ENCODE results near the gene ATP5PO.
A peak's percentile ranks its signal among the peaks of the same experiment; 100 is the strongest.
"Not testable (repeated sequence)": the region's sequence is repeated elsewhere in the genome, so short reads cannot be mapped to it uniquely, and the experiment has no call there.

The ATP5PO gene

GRCh38 chr21:33897739-33898138, 17.9 kb downstream of the ATP5PO start:
- no peak for DNase-seq

GRCh38 chr21:33897098-33897497, 18.5 kb downstream of the ATP5PO start:
- DNase-seq: no peak

DNA sequence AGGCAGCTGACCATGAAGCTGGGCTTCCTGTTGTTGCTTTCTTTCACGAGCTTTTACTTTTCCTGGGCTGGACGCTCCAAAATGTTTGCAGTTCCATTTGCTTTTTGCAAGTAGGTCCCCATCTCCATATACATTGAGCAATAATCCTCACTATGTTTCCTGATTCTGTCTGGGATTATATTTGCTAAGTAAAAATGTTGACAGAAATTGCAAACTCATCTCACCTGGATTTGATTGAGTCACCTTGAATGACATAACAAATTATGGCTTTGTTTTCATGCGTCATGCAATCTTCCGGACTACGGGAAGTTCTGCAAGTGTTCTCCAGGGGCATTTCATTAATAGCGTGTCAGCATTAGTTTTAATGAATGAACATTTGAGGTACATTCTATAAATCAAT, 18.9 kb downstream of the ATP5PO start:
- DNase-seq: no peak

GRCh38 chr21:33895356-33895755, 20.2 kb downstream of the ATP5PO start:
- DNase-seq: no peak

DNA sequence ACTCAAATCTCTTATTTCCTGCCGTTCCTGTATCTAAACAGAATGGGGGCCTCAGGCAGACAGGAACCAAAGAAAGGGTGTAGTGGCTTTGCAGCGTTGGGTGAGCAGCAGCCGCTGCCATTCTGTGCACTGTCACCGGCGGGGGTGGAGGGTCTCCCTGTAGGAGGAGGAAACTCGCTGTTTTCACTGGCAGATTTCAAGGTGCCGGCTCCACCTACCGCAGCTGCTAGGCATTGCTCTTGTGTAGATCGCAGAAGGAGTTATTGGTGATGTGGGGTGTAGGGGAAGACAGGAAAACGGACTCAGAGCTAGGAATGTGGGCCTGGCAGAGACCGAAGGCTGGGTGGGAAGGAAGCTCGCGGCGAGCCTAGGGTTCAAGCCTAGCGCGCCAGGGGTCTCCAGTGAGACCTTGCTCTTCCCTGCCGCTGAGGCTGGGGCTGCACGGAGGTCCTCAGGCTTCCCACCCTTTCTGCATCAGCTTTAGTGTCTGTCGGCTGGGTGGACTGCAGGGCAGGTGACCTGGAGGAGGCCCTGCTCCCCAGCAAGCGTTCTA, 20.8 kb downstream of the ATP5PO start:
- peak; percentile 60 for DNase-seq

- DNase-seq: no peak
Observed at GRCh38 chr21:33893917-33894316, 21.7 kb downstream of the ATP5PO start.

GRCh38 chr21:33892853-33893252, 22.8 kb downstream of the ATP5PO start:
- DNase-seq: no peak

GRCh38 chr21:33890187-33890586, 25.4 kb downstream of the ATP5PO start:
- DNase-seq: no peak

GRCh38 chr21:33886321-33886720, 29.3 kb downstream of the ATP5PO start:
- DNase-seq: no peak

GRCh38 chr21:33885172-33885514, 30.5 kb downstream of the ATP5PO start:
- no peak for DNase-seq

DNA sequence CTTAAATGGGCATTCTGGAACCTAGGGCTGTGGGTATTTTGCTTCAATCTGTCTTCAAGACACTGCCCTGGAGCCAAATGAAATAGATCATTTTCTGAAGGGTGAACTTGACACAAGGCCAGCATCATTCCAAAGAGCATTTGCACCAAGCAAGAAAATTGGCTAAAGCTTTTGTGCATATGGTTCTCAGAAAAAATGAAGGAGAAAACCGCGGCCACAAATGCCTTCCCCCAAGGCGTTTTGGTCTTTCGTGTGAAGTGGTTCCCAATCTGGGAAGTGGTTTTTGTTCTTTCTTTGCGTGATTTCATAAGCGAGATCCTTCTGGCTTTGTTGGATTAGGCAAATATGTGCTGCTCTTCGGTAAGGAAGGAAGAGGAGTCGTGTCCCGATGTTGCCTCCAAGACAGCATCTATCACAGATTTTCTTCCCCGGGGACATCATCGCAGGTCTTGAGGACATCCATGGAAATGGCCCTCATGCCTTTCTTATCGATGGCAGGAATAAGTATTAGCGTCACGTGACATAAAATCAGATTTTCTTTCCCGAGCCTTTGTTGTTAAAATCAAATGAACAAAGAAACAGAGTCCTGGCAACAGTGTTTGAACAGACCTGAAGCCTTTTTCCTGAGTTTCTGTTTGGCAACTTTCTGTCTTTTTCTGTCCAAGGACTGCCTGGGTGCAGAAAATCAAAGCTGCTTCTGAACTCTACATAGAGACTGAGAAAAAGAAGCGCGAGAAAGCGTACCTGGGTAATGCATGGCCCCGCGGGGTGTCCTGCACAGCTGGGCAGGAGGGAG, 31.0 kb downstream of the ATP5PO start:
- no peak for DNase-seq

GRCh38 chr21:33883118-33883517, 32.5 kb downstream of the ATP5PO start:
- no peak for DNase-seq

DNA sequence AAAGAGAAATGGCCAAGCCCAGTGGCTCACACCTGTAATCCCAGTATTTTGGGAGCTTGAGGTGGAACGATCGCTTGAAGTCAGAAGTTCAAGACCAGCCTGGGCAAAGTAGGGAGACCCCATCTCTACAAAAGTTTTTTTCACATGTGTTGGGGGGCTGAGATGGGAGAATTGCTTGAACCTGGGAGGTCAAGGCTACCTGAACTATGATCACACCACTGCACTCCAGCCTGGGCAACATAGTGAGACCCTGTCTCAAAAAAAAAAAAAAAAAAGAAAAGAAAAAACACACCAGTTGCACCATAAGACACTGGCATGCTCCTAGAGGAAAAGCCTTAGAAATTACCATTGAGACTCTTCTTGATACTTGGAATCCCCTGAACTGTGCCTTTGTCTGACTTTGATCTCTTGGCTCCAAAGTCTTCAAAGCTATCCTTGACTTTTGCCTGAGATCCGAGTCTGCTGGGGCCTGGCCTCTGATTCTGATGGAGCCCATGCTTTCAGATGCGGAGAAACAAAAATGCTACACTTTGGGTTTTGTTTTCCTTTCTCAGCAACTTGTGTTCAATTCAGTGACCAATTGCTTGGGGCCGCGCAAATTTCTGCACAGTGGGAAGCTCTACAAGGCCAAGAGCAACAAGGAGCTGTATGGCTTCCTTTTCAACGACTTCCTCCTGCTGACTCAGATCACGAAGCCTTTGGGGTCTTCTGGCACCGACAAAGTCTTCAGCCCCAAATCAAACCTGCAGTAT, 33.7 kb downstream of the ATP5PO start:
- no peak for DNase-seq

DNA sequence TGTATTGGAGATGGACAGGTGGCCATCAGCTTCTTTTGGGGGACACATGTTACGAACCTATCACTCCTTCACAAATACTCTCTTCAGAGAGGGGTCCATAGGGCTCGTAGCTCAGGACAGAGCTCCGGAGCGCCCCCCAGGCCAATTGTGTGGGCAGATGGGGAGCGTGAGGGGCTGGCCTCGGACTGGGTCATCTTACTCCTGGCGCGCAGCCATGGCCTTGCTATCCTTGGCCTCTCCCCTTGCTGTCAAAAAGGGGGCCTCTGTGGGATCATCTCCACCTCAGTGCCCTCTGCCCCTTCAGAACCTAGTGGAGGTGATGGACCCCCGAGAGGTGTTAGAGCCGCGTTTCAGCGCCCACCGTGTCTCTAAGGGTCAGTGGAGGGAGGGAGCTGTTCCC, 35.0 kb downstream of the ATP5PO start:
- DNase-seq: no peak

DNA sequence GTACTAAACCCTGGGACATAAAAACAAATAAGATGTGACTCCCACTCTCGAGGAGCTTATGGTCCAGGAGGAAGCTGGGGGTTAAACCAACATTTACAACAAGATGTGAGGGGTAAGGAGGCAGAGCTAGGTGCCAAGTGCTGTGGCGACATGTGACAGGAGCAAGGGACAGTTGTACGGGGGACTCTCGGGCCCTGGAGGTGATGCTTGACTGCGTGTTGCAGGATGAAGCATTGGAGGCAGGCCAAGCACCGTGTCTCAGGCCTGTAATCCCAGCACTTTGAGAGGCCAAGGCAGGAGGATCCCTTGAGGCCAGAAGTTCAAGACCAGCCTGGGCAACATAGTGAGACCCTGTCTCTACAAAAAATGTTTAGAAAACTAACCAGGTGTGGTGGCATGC, 36.8 kb downstream of the ATP5PO start:
- no peak for DNase-seq

GRCh38 chr21:33875026-33875695, 40.4 kb downstream of the ATP5PO start:
- no peak for DNase-seq

- DNase-seq: no peak
Observed at GRCh38 chr21:33874161-33874560, 41.4 kb downstream of the ATP5PO start.

GRCh38 chr21:33872881-33873515, 42.6 kb downstream of the ATP5PO start:
- DNase-seq: no peak

- no peak for DNase-seq
Observed at GRCh38 chr21:33871171-33871570, 44.4 kb downstream of the ATP5PO start.

GRCh38 chr21:33870768-33871167, 44.8 kb downstream of the ATP5PO start:
- DNase-seq: no peak

DNA sequence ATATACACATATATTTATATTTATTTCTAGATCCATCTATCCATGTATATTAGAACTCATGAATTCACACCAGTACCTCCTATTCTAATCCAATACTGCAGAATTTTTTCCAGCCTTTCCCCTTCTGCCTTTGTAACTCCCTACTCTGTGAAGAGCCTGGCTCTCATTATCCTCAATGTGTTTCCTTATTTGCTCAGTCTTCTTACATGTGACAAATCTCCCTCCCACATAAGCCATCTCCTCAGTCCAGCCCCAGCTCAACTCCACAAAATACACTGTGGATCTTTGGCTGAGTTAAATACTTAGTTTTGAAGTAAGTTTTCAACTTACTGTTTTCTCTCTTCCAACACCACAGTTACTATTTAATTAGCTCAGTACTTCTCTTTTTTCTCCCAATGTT, 45.7 kb downstream of the ATP5PO start:
- no peak for DNase-seq

DNA sequence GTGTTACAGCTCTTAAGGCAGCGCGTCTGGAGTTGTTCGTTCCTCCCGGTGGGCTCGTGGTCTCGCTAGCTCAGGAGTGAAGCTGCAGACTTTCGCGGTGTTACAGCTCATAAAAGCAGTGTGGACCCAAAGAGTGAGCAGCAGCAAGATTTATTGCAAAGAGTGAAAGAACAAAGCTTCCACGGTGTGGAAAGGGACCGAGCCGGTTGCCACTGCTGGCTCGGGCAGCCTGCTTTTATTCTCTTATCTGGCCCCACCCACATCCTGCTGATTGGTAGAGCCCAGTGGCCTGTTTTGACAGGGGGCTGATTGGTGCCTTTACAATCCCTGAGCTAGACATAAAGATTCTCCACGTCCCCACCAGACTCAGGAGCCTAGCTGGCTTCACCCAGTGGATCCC, 47.7 kb downstream of the ATP5PO start:
- DNase-seq: not testable (repeated sequence)

- DNase-seq: no peak
Observed at GRCh38 chr21:33866826-33867225, 48.8 kb downstream of the ATP5PO start.
